Osteocyte (in vitro differentiated cells): Measurements from ENCODE around the gene VEZF1. TPM values are rescaled to one million over a fixed set of nuclear protein-coding genes. Genes with fewer than 3 reads are reported as not detected.

Experiments
- DNase-seq: peaks from one replicate; pipeline ENCODE4 v3.0.0; 2021; ENCODE audit warnings: mixed read lengths; ENCODE audit not compliant: unreplicated experiment; ENCODE audit errors: extremely low spot score
- H3K27ac Mint-ChIP-seq: one replicate; pipeline ENCODE4 v1.8.0; 2021; ENCODE audit warnings: mild to moderate bottlenecking, mixed read lengths; ENCODE audit not compliant: unreplicated experiment
- H3K27me3 Mint-ChIP-seq: one replicate; pipeline ENCODE4 v1.8.0; 2021; ENCODE audit warnings: mixed read lengths; ENCODE audit not compliant: unreplicated experiment
- H3K36me3 Mint-ChIP-seq: one replicate; pipeline ENCODE4 v1.8.0; 2021; ENCODE audit warnings: mixed read lengths; ENCODE audit not compliant: unreplicated experiment
- H3K4me1 Mint-ChIP-seq: one replicate; pipeline ENCODE4 v1.8.0; 2021; ENCODE audit warnings: mixed read lengths; ENCODE audit not compliant: unreplicated experiment
- H3K4me3 Mint-ChIP-seq: one replicate; pipeline ENCODE4 v1.8.0; 2021; ENCODE audit warnings: mild to moderate bottlenecking, moderate library complexity, mixed read lengths; ENCODE audit not compliant: unreplicated experiment
- H3K9me3 Mint-ChIP-seq: one replicate; pipeline ENCODE4 v1.8.0; 2021; ENCODE audit warnings: mixed read lengths; ENCODE audit not compliant: unreplicated experiment
- CTCF ChIP-seq: fragments of 200-600 bp; sonication (generic); IDR thresholded peaks from 2 replicates; pipeline ENCODE4 v1.5.0; 2021; ENCODE audit warnings: antibody characterized with exemption, mild to moderate bottlenecking, moderate library complexity
- total RNA-seq: library from RNA; stranded (reverse); gene quantifications from 2 replicates; pipeline ENCODE4 v1.2.1, GENCODE V29; 2021

Gene VEZF1
- total RNA-seq, 1 donor from 2014 or later = 50.6 TPM

GRCh38 chr17:57927048-57927723, 60.9 kb downstream of the VEZF1 start:
- no peak overlapping the region for H3K4me3 Mint-ChIP-seq
- peak overlapping the region; percentile 56 for H3K27ac Mint-ChIP-seq
- no peak for TF ChIP-seq CTCF
- H3K4me1 Mint-ChIP-seq = peaks cover 52% of the 10 kb centered on the region
- H3K9me3 Mint-ChIP-seq = no peaks in the 10 kb centered on the region
- no peaks in the 10 kb centered on the region for H3K36me3 Mint-ChIP-seq
- DNase-seq = peak; percentile 88
- no peaks in the 10 kb centered on the region for H3K27me3 Mint-ChIP-seq

GRCh38 chr17:57926723-57927047, 61.4 kb downstream of the VEZF1 start:
- H3K4me3 Mint-ChIP-seq = no peak overlapping the region
- no peaks in the 10 kb centered on the region for H3K9me3 Mint-ChIP-seq
- H3K27ac Mint-ChIP-seq = peak overlapping the region; percentile 39
- H3K27me3 Mint-ChIP-seq = no peaks in the 10 kb centered on the region
- no peak for DNase-seq
- H3K36me3 Mint-ChIP-seq = no peaks in the 10 kb centered on the region
- H3K4me1 Mint-ChIP-seq = peaks cover 54% of the 10 kb centered on the region
- no peak for TF ChIP-seq CTCF

GRCh38 chr17:57925361-57925990, 62.6 kb downstream of the VEZF1 start:
- Mint-ChIP-seq H3K4me1 (peaks cover 50% of the 10 kb centered on the region), H3K4me3 (no peak overlapping the region), H3K27ac (no peak overlapping the region), H3K27me3 (no peaks in the 10 kb centered on the region), H3K9me3 (no peaks in the 10 kb centered on the region), H3K36me3 (no peaks in the 10 kb centered on the region)
- no peak for DNase-seq
- TF ChIP-seq CTCF = no peak

GRCh38 chr17:57924677-57925076, 63.4 kb downstream of the VEZF1 start:
- TF ChIP-seq CTCF = no peak
- H3K4me3 Mint-ChIP-seq = no peak overlapping the region
- no peak for DNase-seq
- H3K27me3 Mint-ChIP-seq = no peaks in the 10 kb centered on the region
- H3K27ac Mint-ChIP-seq = no peak overlapping the region
- H3K9me3 Mint-ChIP-seq = no peaks in the 10 kb centered on the region
- H3K36me3 Mint-ChIP-seq = no peaks in the 10 kb centered on the region
- peaks cover 45% of the 10 kb centered on the region for H3K4me1 Mint-ChIP-seq

Other genes with a start within 250 kb of the VEZF1 start
- gene CCDC182, start 243.0 kb downstream of the VEZF1 start, total RNA-seq = not detected in 2 replicates
- gene MRPS23, start 138.2 kb downstream of the VEZF1 start, total RNA-seq = 28.3 and 35.0 TPM in 2 replicates
- gene CUEDC1, start 32.8 kb downstream of the VEZF1 start, total RNA-seq = 34.7 and 38.4 TPM in 2 replicates
- gene SRSF1, start 19.0 kb upstream of the VEZF1 start, total RNA-seq = 158 and 161 TPM in 2 replicates
- 18.8 and 20.5 TPM in 2 replicates for gene DYNLL2, start 95.2 kb upstream of the VEZF1 start, total RNA-seq
- gene OR4D1, start 160.1 kb upstream of the VEZF1 start, total RNA-seq = 0.11 TPM in 1 of 2 replicates, not detected in the other
- gene OR4D2, start 178.7 kb upstream of the VEZF1 start, total RNA-seq = not detected in 2 replicates
- gene EPX, start 204.5 kb upstream of the VEZF1 start, total RNA-seq = not detected in 2 replicates
- gene MKS1, start 231.0 kb upstream of the VEZF1 start, total RNA-seq = 21.5 and 24.1 TPM in 2 replicates